Measurements from ENCODE around the gene GSTM4. TPM values are rescaled to one million over a fixed set of nuclear protein-coding genes. Genes with fewer than 3 reads are reported as not detected.

The GSTM4 gene
- total and polyA plus RNA-seq, 9 of the 15 experiments (the other 6 are each of a cell fraction or from before 2014, with no cell fraction given), result 18.8 to 53.4 (median 38.8) TPM

Other genes with a start within 250 kb of the GSTM4 start
Only the 7 nearest of the 14 such genes appear.
- 7.1 and 7.9 TPM in 2 replicates for gene GNAI3, start 107.5 kb upstream of the GSTM4 start, total RNA-seq (2014; rRNA removed)
- 12.9 and 14.3 TPM in 2 replicates for gene GNAI3, start 107.5 kb upstream of the GSTM4 start, total RNA-seq (2014; rRNA removed; fragmentation: Illumina TruSeq; extraction: Trizol)
- gene GNAI3, start 107.5 kb upstream of the GSTM4 start, total RNA-seq (2015; rRNA removed; fragmentation: Illumina TruSeq; extraction: Trizol), result 11.0 and 11.9 TPM in 2 replicates
- gene GNAI3, start 107.5 kb upstream of the GSTM4 start, total RNA-seq (2021), result 9.1 TPM in 2 replicates
- gene GNAI3, start 107.5 kb upstream of the GSTM4 start, polyA plus RNA-seq (2011; rRNA removed), result 8.8 and 13.2 TPM in 2 replicates
- gene GNAI3, start 107.5 kb upstream of the GSTM4 start, polyA plus RNA-seq (2014; fragmentation: Illumina TruSeq; extraction: Trizol), result 8.5 and 8.9 TPM in 2 replicates
- gene GNAI3, start 107.5 kb upstream of the GSTM4 start, polyA plus RNA-seq (2014; fragmentation: Nextera tagmentation; extraction: Ambion mirVana), result 1 to 10 TPM; 6.9 to 8.0 TPM
- 6.3 and 6.8 TPM in 2 replicates for gene GNAI3, start 107.5 kb upstream of the GSTM4 start, polyA plus RNA-seq (2014; rRNA removed)
- 0.33 TPM in 1 of 2 replicates, not detected in the other for gene GNAT2, start 36.5 kb upstream of the GSTM4 start, total RNA-seq (2014; rRNA removed)
- gene GNAT2, start 36.5 kb upstream of the GSTM4 start, total RNA-seq (2014; rRNA removed; fragmentation: Illumina TruSeq; extraction: Trizol), result 0.25 and 0.29 TPM in 2 replicates
- gene GNAT2, start 36.5 kb upstream of the GSTM4 start, total RNA-seq (2015; rRNA removed; fragmentation: Illumina TruSeq; extraction: Trizol), result 0.33 and 0.60 TPM in 2 replicates
- gene GNAT2, start 36.5 kb upstream of the GSTM4 start, total RNA-seq (2021), result 0.16 and 0.47 TPM in 2 replicates
- 0.27 and 0.32 TPM in 2 replicates for gene GNAT2, start 36.5 kb upstream of the GSTM4 start, polyA plus RNA-seq (2011; rRNA removed)
- 0.52 and 0.90 TPM in 2 replicates for gene GNAT2, start 36.5 kb upstream of the GSTM4 start, polyA plus RNA-seq (2014; fragmentation: Illumina TruSeq; extraction: Trizol)
- gene GNAT2, start 36.5 kb upstream of the GSTM4 start, polyA plus RNA-seq (2014; fragmentation: Nextera tagmentation; extraction: Ambion mirVana), result under 1 TPM; 0.06 to 0.22 TPM
- 0.07 TPM in 1 of 2 replicates, not detected in the other for gene GNAT2, start 36.5 kb upstream of the GSTM4 start, polyA plus RNA-seq (2014; rRNA removed)
- 51.0 and 57.1 TPM in 2 replicates for gene AMPD2, start 36.3 kb upstream of the GSTM4 start, total RNA-seq (2014; rRNA removed)
- gene AMPD2, start 36.3 kb upstream of the GSTM4 start, total RNA-seq (2014; rRNA removed; fragmentation: Illumina TruSeq; extraction: Trizol), result 11.5 and 17.8 TPM in 2 replicates
- gene AMPD2, start 36.3 kb upstream of the GSTM4 start, total RNA-seq (2015; rRNA removed; fragmentation: Illumina TruSeq; extraction: Trizol), result 27.1 and 28.4 TPM in 2 replicates
- gene AMPD2, start 36.3 kb upstream of the GSTM4 start, total RNA-seq (2021), result 74.1 and 77.7 TPM in 2 replicates
- 28.2 and 67.7 TPM in 2 replicates for gene AMPD2, start 36.3 kb upstream of the GSTM4 start, polyA plus RNA-seq (2011; rRNA removed)
- 48.2 and 51.1 TPM in 2 replicates for gene AMPD2, start 36.3 kb upstream of the GSTM4 start, polyA plus RNA-seq (2014; fragmentation: Illumina TruSeq; extraction: Trizol)
- 1 to 10 TPM; 2.0 to 4.0 TPM for gene AMPD2, start 36.3 kb upstream of the GSTM4 start, polyA plus RNA-seq (2014; fragmentation: Nextera tagmentation; extraction: Ambion mirVana)
- 43.8 and 55.6 TPM in 2 replicates for gene AMPD2, start 36.3 kb upstream of the GSTM4 start, polyA plus RNA-seq (2014; rRNA removed)
- 1.6 TPM in 2 replicates for gene GSTM2, start 12.0 kb downstream of the GSTM4 start, total RNA-seq (2014; rRNA removed)
- gene GSTM2, start 12.0 kb downstream of the GSTM4 start, total RNA-seq (2014; rRNA removed; fragmentation: Illumina TruSeq; extraction: Trizol), result 2.5 and 2.6 TPM in 2 replicates
- 4.2 TPM in 2 replicates for gene GSTM2, start 12.0 kb downstream of the GSTM4 start, total RNA-seq (2015; rRNA removed; fragmentation: Illumina TruSeq; extraction: Trizol)
- 6.4 and 6.8 TPM in 2 replicates for gene GSTM2, start 12.0 kb downstream of the GSTM4 start, total RNA-seq (2021)
- gene GSTM2, start 12.0 kb downstream of the GSTM4 start, polyA plus RNA-seq (2011; rRNA removed), result 5.4 and 11.9 TPM in 2 replicates
- gene GSTM2, start 12.0 kb downstream of the GSTM4 start, polyA plus RNA-seq (2014; fragmentation: Illumina TruSeq; extraction: Trizol), result 8.6 and 10.9 TPM in 2 replicates
- gene GSTM2, start 12.0 kb downstream of the GSTM4 start, polyA plus RNA-seq (2014; fragmentation: Nextera tagmentation; extraction: Ambion mirVana), result 10 to 100 TPM; 12.4 to 15.1 TPM
- gene GSTM2, start 12.0 kb downstream of the GSTM4 start, polyA plus RNA-seq (2014; rRNA removed), result 7.6 and 7.7 TPM in 2 replicates
- not detected in 2 replicates for gene GSTM1, start 31.7 kb downstream of the GSTM4 start, total RNA-seq (2014; rRNA removed)
- not detected in 2 replicates for gene GSTM1, start 31.7 kb downstream of the GSTM4 start, total RNA-seq (2014; rRNA removed; fragmentation: Illumina TruSeq; extraction: Trizol)
- gene GSTM1, start 31.7 kb downstream of the GSTM4 start, total RNA-seq (2015; rRNA removed; fragmentation: Illumina TruSeq; extraction: Trizol), result not detected in 2 replicates
- not detected in 2 replicates for gene GSTM1, start 31.7 kb downstream of the GSTM4 start, total RNA-seq (2021)
- 0.14 TPM in 1 of 2 replicates, not detected in the other for gene GSTM1, start 31.7 kb downstream of the GSTM4 start, polyA plus RNA-seq (2011; rRNA removed)
- not detected in 2 replicates for gene GSTM1, start 31.7 kb downstream of the GSTM4 start, polyA plus RNA-seq (2014; fragmentation: Illumina TruSeq; extraction: Trizol)
- gene GSTM1, start 31.7 kb downstream of the GSTM4 start, polyA plus RNA-seq (2014; fragmentation: Nextera tagmentation; extraction: Ambion mirVana), result not detected
- gene GSTM1, start 31.7 kb downstream of the GSTM4 start, polyA plus RNA-seq (2014; rRNA removed), result not detected in 2 replicates
- gene GSTM5, start 56.2 kb downstream of the GSTM4 start, total RNA-seq (2014; rRNA removed), result not detected in 2 replicates
- not detected in 2 replicates for gene GSTM5, start 56.2 kb downstream of the GSTM4 start, total RNA-seq (2014; rRNA removed; fragmentation: Illumina TruSeq; extraction: Trizol)
- gene GSTM5, start 56.2 kb downstream of the GSTM4 start, total RNA-seq (2015; rRNA removed; fragmentation: Illumina TruSeq; extraction: Trizol), result not detected in 2 replicates
- gene GSTM5, start 56.2 kb downstream of the GSTM4 start, total RNA-seq (2021), result not detected in 2 replicates
- gene GSTM5, start 56.2 kb downstream of the GSTM4 start, polyA plus RNA-seq (2011; rRNA removed), result not detected in 2 replicates
- gene GSTM5, start 56.2 kb downstream of the GSTM4 start, polyA plus RNA-seq (2014; fragmentation: Illumina TruSeq; extraction: Trizol), result not detected in 2 replicates
- not detected for gene GSTM5, start 56.2 kb downstream of the GSTM4 start, polyA plus RNA-seq (2014; fragmentation: Nextera tagmentation; extraction: Ambion mirVana)
- not detected in 2 replicates for gene GSTM5, start 56.2 kb downstream of the GSTM4 start, polyA plus RNA-seq (2014; rRNA removed)
- gene GSTM3, start 84.9 kb downstream of the GSTM4 start, total RNA-seq (2014; rRNA removed), result 2.3 and 4.3 TPM in 2 replicates
- gene GSTM3, start 84.9 kb downstream of the GSTM4 start, total RNA-seq (2014; rRNA removed; fragmentation: Illumina TruSeq; extraction: Trizol), result 5.5 and 7.2 TPM in 2 replicates
- gene GSTM3, start 84.9 kb downstream of the GSTM4 start, total RNA-seq (2015; rRNA removed; fragmentation: Illumina TruSeq; extraction: Trizol), result 4.1 and 4.5 TPM in 2 replicates
- 3.9 and 5.7 TPM in 2 replicates for gene GSTM3, start 84.9 kb downstream of the GSTM4 start, total RNA-seq (2021)
- gene GSTM3, start 84.9 kb downstream of the GSTM4 start, polyA plus RNA-seq (2011; rRNA removed), result 17.5 and 22.3 TPM in 2 replicates
- 8.9 and 9.5 TPM in 2 replicates for gene GSTM3, start 84.9 kb downstream of the GSTM4 start, polyA plus RNA-seq (2014; fragmentation: Illumina TruSeq; extraction: Trizol)
- gene GSTM3, start 84.9 kb downstream of the GSTM4 start, polyA plus RNA-seq (2014; fragmentation: Nextera tagmentation; extraction: Ambion mirVana), result 10 to 100 TPM; 23.1 to 24.5 TPM
- gene GSTM3, start 84.9 kb downstream of the GSTM4 start, polyA plus RNA-seq (2014; rRNA removed), result 8.9 and 9.4 TPM in 2 replicates

Data from K562 (cell line).